ENCODE measurements around the gene CDH4. TPM values are rescaled to one million over a fixed set of nuclear protein-coding genes. Genes with fewer than 3 reads are reported as not detected.

The CDH4 gene
- total and polyA plus RNA-seq, 10 donors: 0.30 to 20.1 (median 7.7) TPM

- 61 to 72% (median 66%) methylated on average over 13 of the region's 13 CpGs for WGBS, 5 donors
- intact Hi-C loops (cut with DNase I; ENCODE audit: low total_unique reads): no loop called here
- Histone ChIP-seq H3K36me3 (no peaks in the 10 kb centered on the region), H3K27me3 (replicated peaks in 1 of 7) (peaks cover 0 to 6% (median 0%) of the 10 kb centered on the region in 7 donors), H3K9me3 (peaks cover 0 to 10% (median 0%) of the 10 kb centered on the region in 8 donors), H3K4me1 (peaks cover 0 to 10% (median 0%) of the 10 kb centered on the region in 6 donors), H3K27ac (no peak overlapping the region), H3K4me3 (no peak overlapping the region)
- TF ChIP-seq POLR2A (IDR thresholded peaks at IDR 0.05): no peak
- TF ChIP-seq CTCF (IDR thresholded peaks at IDR 0.05 in 8 of 11, conservative IDR thresholded peaks at IDR 0.05 in 3 of 11): no peak
- no peak for TF ChIP-seq POLR2AphosphoS5 (IDR thresholded peaks at IDR 0.05)
- DNase-seq: no peak
Measured at GRCh38 chr20:61524951-61525666, 273.0 kb downstream of the CDH4 start.

- DNase-seq: no peak
- H3K4me1 ChIP-seq: peaks cover 0 to 10% (median 0%) of the 10 kb centered on the region in 6 donors
- no peak overlapping the region for H3K4me3 ChIP-seq
- H3K9me3 ChIP-seq: peaks cover 0 to 10% (median 0%) of the 10 kb centered on the region in 8 donors
- no peaks in the 10 kb centered on the region for H3K36me3 ChIP-seq
- H3K27ac ChIP-seq: no peak overlapping the region
- TF ChIP-seq POLR2A (IDR thresholded peaks at IDR 0.05) (no peak), CTCF (IDR thresholded peaks at IDR 0.05 in 8 of 11, conservative IDR thresholded peaks at IDR 0.05 in 3 of 11) (no peak), POLR2AphosphoS5 (IDR thresholded peaks at IDR 0.05) (no peak)
- H3K27me3 ChIP-seq (replicated peaks in 1 of 7): peaks cover 0 to 6% (median 0%) of the 10 kb centered on the region in 7 donors
- 38 to 60% (median 42%) methylated on average over 16 to 21 of the region's 21 CpGs for WGBS, 5 donors
- intact Hi-C loops (cut with DNase I; ENCODE audit: low total_unique reads): no loop called here
Measured at GRCh38 chr20:61525781-61526431, 273.8 kb downstream of the CDH4 start.

GRCh38 chr20:61526907-61527306 is 274.8 kb downstream of the CDH4 start:
- WGBS, 5 donors: 91 to 94% (median 92%) methylated on average over 13 of the region's 13 CpGs
- H3K27me3 ChIP-seq (replicated peaks in 1 of 7): peaks cover 0 to 6% (median 0%) of the 10 kb centered on the region in 7 donors
- DNase-seq: peak; percentile 7
- H3K27ac ChIP-seq: no peak overlapping the region
- TF ChIP-seq POLR2AphosphoS5 (IDR thresholded peaks at IDR 0.05) (no peak), CTCF (IDR thresholded peaks at IDR 0.05 in 8 of 11, conservative IDR thresholded peaks at IDR 0.05 in 3 of 11) (no peak), POLR2A (IDR thresholded peaks at IDR 0.05) (no peak)
- H3K4me1 ChIP-seq: peaks cover 0 to 10% (median 0%) of the 10 kb centered on the region in 6 donors
- no peaks in the 10 kb centered on the region for H3K36me3 ChIP-seq
- intact Hi-C loops (cut with DNase I; ENCODE audit: low total_unique reads): no loop called here
- H3K9me3 ChIP-seq: peaks cover 0 to 10% (median 0%) of the 10 kb centered on the region in 8 donors
- no peak overlapping the region for H3K4me3 ChIP-seq

GRCh38 chr20:61527626-61528025 is 275.6 kb downstream of the CDH4 start:
- DNase-seq: no peak
- no peak overlapping the region for H3K27ac ChIP-seq
- no peak overlapping the region for H3K4me3 ChIP-seq
- WGBS, 5 donors: 80 to 95% (median 90%) methylated on average over 11 of the region's 11 CpGs
- H3K36me3 ChIP-seq: no peaks in the 10 kb centered on the region
- H3K9me3 ChIP-seq: peaks cover 0 to 10% (median 0%) of the 10 kb centered on the region in 8 donors
- peaks cover 0 to 6% (median 0%) of the 10 kb centered on the region in 7 donors for H3K27me3 ChIP-seq (replicated peaks in 1 of 7)
- TF ChIP-seq POLR2AphosphoS5 (IDR thresholded peaks at IDR 0.05) (no peak), POLR2A (IDR thresholded peaks at IDR 0.05) (no peak), CTCF (IDR thresholded peaks at IDR 0.05 in 8 of 11, conservative IDR thresholded peaks at IDR 0.05 in 3 of 11) (no peak)
- intact Hi-C loops (cut with DNase I; ENCODE audit: low total_unique reads): no loop called here
- H3K4me1 ChIP-seq: peaks cover 0 to 10% (median 0%) of the 10 kb centered on the region in 6 donors
